Mucosa of descending colon (tissue), 3 donors: ENCODE data around the gene ZC3H13. TPM values are rescaled to one million over a fixed set of nuclear protein-coding genes. Genes with fewer than 3 reads are reported as not detected.

ENCODE experiments used
- ATAC-seq: fragments of 200-7000 bp; cut with Tn5 transposase; one replicate; pipeline ENCODE4 v1.9.1; 2020; ENCODE audit warnings: mild to moderate bottlenecking, moderate library complexity
- DNase-seq, 3 donors: peaks; one replicate each; pipeline ENCODE4 v3.0.0-alpha.2; 2020
- H3K36me3 ChIP-seq: fragments of 200-600 bp; one replicate; pipeline ENCODE4 v1.8.0; 2021; ENCODE audit warnings: low read depth, mild to moderate bottlenecking
- H3K4me1 ChIP-seq: fragments of 200-600 bp; one replicate; pipeline ENCODE4 v1.8.0; 2021; ENCODE audit warnings: low read depth, mild to moderate bottlenecking
- H3K4me3 ChIP-seq: fragments of 200-600 bp; one replicate; pipeline ENCODE4 v1.8.0; 2021; ENCODE audit warnings: mild to moderate bottlenecking
- H3K9me3 ChIP-seq: fragments of 200-600 bp; one replicate; pipeline ENCODE4 v1.8.0; 2021; ENCODE audit warnings: mild to moderate bottlenecking
- intact Hi-C, 2 donors: fragments of 100-400 bp; cut with DNase I in 1 of 2; cut with micrococcal nuclease in 1 of 2; formaldehyde crosslinking; loops; one replicate each; pipeline versions ENCODE4 v1.11.0 to v1.11.1; 2022; cut with DNase I, micrococcal nuclease
- total RNA-seq, 3 donors: library from RNA; stranded (reverse); fragmentation: NEBNext Ultra II Directional in 2 of 3; extraction: Animal tissue kit (Norgen Biotek cat#: 25700) in 2 of 3; gene quantifications; one replicate each; pipeline versions ENCODE4 v1.2.1 to v1.2.4, GENCODE V29; 2021 to 2023
- TF ChIP-seq, protein P1 (sequence below): fragments of 200-600 bp; IDR thresholded peaks from one replicate; pipeline ENCODE4 v1.8.0; 2022; ENCODE audit warnings: antibody characterized with exemption, mild to moderate bottlenecking
- donor health status: DM: no; HTN: no; CAD: no; lungs with moderate emphysema.
- donor health status: DM: no; HTN: no; CAD: no.
- donor health status: DM: no; HTN: yes; CAD: no.

Gene ZC3H13
- total RNA-seq, 3 donors from 2014 or later, result 26.6 to 70.9 (median 29.5) TPM

DNA sequence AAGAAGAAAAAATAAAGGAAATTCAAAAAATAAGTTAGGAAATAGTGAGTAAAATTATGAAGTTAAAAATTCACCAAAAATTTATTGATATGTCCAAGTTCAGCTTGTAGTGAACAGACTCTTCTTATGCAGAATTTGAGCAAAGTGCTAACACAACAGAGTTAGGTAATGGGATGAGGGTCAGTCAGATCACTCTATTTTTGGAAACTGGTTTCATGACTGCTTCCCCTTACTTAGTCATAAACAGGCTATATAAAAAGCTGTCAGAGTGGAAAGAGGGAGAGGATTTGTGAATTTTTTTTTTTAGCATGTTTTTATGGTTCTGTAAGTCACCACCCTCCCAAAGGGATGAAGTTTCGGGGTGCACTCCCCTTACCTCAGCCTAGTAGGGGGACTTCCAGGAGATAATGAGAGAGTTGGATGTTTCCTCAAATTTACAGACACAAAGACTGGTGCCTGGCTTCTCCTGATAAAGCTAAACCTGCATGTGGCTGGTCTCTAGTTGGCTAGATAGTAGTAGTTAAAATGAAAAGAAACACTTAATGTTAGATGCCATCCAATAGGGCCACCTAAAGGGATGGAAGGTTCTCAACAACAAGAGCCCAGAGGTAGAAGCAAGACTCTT, 47.8 kb upstream of the ZC3H13 start:
- Histone ChIP-seq H3K36me3 (no peaks in the 10 kb centered on the region), H3K4me1 (no peaks in the 10 kb centered on the region), H3K4me3 (no peak overlapping the region), H3K9me3 (no peaks in the 10 kb centered on the region)
- TF ChIP-seq, protein P1, sequence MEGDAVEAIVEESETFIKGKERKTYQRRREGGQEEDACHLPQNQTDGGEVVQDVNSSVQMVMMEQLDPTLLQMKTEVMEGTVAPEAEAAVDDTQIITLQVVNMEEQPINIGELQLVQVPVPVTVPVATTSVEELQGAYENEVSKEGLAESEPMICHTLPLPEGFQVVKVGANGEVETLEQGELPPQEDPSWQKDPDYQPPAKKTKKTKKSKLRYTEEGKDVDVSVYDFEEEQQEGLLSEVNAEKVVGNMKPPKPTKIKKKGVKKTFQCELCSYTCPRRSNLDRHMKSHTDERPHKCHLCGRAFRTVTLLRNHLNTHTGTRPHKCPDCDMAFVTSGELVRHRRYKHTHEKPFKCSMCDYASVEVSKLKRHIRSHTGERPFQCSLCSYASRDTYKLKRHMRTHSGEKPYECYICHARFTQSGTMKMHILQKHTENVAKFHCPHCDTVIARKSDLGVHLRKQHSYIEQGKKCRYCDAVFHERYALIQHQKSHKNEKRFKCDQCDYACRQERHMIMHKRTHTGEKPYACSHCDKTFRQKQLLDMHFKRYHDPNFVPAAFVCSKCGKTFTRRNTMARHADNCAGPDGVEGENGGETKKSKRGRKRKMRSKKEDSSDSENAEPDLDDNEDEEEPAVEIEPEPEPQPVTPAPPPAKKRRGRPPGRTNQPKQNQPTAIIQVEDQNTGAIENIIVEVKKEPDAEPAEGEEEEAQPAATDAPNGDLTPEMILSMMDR, result no peak
- ATAC-seq (no peak), DNase-seq (no peak)
- intact Hi-C loops, result no loop called here

DNA sequence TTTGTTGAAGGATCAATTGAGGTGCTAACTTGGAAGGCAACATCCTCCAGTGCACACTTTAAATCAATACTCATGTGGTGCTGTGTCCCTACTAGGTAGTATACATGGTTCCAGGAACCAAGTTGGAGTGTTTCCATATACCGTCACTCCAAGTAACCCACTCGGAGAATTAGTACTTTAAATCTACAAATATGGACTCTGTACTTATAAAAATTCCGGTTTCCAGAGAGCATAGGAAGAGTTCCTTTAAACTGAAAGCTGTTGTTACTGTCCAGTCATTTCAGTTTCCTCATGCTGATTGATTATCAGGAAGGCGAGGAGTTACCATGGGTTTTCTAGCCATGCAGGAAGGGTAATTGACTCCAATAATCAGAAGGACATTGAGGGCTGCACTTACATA, 45.1 kb upstream of the ZC3H13 start:
- TF ChIP-seq, protein P1, result no peak
- Histone ChIP-seq H3K36me3 (no peaks in the 10 kb centered on the region), H3K4me1 (no peaks in the 10 kb centered on the region), H3K9me3 (no peaks in the 10 kb centered on the region), H3K4me3 (no peak overlapping the region)
- no peak for ATAC-seq
- DNase-seq, result no peak
- intact Hi-C loops, result no loop called here

DNA sequence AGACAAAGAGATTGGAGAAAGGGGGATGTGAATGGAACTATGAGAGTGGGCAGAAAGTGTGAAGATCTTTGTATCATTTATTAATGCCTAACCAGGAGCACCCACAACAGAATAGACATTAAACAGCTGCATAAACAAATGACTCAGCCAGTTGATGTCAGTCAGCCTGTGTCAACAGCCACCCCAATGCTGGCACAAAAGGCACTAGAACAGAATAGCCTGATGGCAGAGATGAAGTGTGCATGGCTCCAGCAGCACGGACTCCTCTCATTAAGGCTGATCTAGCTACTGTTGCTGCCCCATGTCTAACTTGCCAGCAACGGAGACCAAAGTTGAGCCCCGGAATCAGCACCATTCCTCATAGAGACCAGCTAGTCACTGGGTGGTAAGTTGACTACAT, 44.5 kb upstream of the ZC3H13 start:
- Histone ChIP-seq H3K4me3 (no peak overlapping the region), H3K9me3 (no peaks in the 10 kb centered on the region), H3K4me1 (no peaks in the 10 kb centered on the region), H3K36me3 (no peaks in the 10 kb centered on the region)
- ATAC-seq (no peak), DNase-seq (no peak)
- TF ChIP-seq, protein P1, result no peak
- intact Hi-C loops, result no loop called here

DNA sequence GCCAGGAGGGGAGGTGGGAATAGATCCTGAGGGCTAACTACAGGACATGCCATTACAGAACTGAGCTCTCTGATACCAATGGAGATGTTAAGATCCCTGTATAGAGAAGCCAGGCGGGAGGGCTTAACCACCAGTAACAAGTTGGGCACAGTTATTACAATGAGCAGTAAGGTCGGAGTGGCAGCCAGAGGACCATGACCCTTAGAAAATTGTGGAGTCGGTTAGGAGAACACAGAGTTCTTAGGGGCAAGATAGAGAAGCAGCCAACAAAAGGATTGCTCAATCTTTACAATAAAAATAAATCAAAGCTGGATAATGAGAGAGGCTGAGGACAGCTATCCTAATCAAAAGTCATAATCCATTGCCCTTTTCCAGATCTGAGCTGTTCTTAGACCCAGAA, 41.9 kb upstream of the ZC3H13 start:
- intact Hi-C loops, result no loop called here
- ATAC-seq (no peak), DNase-seq (no peak)
- no peaks in the 10 kb centered on the region for H3K9me3 ChIP-seq
- no peaks in the 10 kb centered on the region for H3K36me3 ChIP-seq
- TF ChIP-seq, protein P1, result no peak
- H3K4me3 ChIP-seq, result no peak overlapping the region
- no peaks in the 10 kb centered on the region for H3K4me1 ChIP-seq

DNA sequence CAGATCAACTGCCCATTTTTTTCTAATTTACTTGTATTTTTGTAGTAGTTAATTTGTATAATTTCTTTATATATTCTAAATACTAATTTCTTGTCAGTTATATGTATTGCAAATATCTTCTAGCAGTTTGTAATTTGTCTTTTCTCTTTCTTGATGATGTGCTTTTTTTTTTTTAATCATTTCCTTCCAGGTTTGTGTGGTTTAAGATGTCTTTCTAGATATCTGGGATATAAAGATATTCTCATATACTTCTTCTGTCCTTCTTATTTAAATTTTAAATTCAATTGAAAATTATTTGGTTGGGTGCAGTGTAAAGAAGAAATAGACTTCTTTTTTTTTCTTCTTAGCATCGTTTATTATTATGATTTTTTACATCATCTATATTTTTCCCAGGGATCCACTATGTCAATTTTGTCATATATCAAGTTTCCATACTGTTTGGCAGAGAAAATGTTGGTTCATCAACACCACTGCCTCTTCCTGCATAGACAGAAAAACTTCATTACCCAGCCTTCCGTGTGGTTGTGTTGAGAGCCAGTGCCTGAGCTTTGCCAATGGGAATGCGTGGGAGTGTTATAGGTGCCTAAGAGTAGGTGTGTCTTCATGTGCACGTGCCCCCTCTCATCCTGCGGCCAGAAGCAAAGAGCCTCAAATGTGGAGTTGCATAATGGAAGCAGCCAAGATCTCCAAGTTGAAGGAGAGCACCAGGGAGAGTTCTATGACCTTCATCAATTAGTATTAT, 36.4 kb upstream of the ZC3H13 start:
- intact Hi-C loops, result no loop called here
- ATAC-seq, result no peak
- no peak for DNase-seq
- H3K9me3 ChIP-seq, result no peaks in the 10 kb centered on the region
- TF ChIP-seq, protein P1, result no peak
- no peak overlapping the region for H3K4me3 ChIP-seq
- H3K4me1 ChIP-seq, result no peaks in the 10 kb centered on the region
- no peaks in the 10 kb centered on the region for H3K36me3 ChIP-seq
